Germinal center (tissue), 1 donor: ENCODE measurements around the gene HBA2.
"Not testable (repeated sequence)": the region's sequence is repeated elsewhere in the genome, so short reads cannot be mapped to it uniquely, and the experiment has no call there.

Experiments used
- DNase-seq: peaks from one replicate; pipeline ENCODE4 v3.0.0; 2012; ENCODE audit warnings: mixed read lengths, low spot score

Gene HBA2

GRCh38 chr16:194516-194915 is 21.8 kb downstream of the HBA2 start:
- DNase-seq, result no peak

- DNase-seq, result no peak
These were observed 27.7 kb downstream of the HBA2 start for GRCh38 chr16:200388-200787.

- DNase-seq, result no peak
These were observed 30.6 kb downstream of the HBA2 start for GRCh38 chr16:203246-203645.

GRCh38 chr16:204046-204445 is 31.4 kb downstream of the HBA2 start:
- DNase-seq, result not testable (repeated sequence)

- DNase-seq, result not testable (repeated sequence)
These were observed 36.7 kb downstream of the HBA2 start for GRCh38 chr16:209359-209758.

- DNase-seq, result not testable (repeated sequence)
These were observed 39.0 kb downstream of the HBA2 start for GRCh38 chr16:211631-212180.

- no peak for DNase-seq
These were observed 40.3 kb downstream of the HBA2 start for GRCh38 chr16:212999-213398.

GRCh38 chr16:220021-220420 is 47.3 kb downstream of the HBA2 start:
- DNase-seq, result no peak
